Measurements from ENCODE around the gene RETREG2.

DNA sequence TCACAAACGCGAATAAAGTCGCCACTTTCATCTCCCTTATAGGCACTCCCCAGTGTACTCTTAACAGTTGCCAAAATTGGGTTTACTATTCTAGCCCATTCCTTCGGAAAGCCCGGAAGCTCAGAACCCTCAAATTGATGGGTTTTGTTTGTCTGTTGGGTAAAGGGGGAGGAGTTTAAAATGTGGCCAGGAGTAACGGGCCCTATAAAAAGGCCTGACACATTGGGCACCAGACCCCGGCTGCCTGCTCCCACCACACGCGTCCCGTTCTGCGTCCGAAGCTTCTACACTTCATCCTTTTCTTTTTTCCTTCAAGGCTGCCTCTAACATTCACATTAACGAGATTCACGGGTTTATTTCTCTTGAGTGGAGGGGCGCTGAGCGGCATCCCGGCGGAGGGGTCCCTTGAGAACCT, 18.3 kb upstream of the RETREG2 start:
- TF ChIP-seq TAF1 (IDR thresholded peaks at IDR 0.05; ENCODE audit: low read depth) = no peak
- TF ChIP-seq, protein P1, sequence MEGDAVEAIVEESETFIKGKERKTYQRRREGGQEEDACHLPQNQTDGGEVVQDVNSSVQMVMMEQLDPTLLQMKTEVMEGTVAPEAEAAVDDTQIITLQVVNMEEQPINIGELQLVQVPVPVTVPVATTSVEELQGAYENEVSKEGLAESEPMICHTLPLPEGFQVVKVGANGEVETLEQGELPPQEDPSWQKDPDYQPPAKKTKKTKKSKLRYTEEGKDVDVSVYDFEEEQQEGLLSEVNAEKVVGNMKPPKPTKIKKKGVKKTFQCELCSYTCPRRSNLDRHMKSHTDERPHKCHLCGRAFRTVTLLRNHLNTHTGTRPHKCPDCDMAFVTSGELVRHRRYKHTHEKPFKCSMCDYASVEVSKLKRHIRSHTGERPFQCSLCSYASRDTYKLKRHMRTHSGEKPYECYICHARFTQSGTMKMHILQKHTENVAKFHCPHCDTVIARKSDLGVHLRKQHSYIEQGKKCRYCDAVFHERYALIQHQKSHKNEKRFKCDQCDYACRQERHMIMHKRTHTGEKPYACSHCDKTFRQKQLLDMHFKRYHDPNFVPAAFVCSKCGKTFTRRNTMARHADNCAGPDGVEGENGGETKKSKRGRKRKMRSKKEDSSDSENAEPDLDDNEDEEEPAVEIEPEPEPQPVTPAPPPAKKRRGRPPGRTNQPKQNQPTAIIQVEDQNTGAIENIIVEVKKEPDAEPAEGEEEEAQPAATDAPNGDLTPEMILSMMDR (IDR thresholded peaks at IDR 0.05; ENCODE audit: poor library complexity, severe bottlenecking) = no peak
